Gastroesophageal sphincter (tissue), 3 donors: ENCODE measurements around the gene EHD3.

Experiments used
- EP300 ChIP-seq: sonication (generic); formaldehyde crosslinking; IDR thresholded peaks from one replicate; pipeline ENCODE4 v1.6.1; 2017; ENCODE audit warnings: antibody characterized with exemption, mild to moderate bottlenecking
- POLR2AphosphoS5 ChIP-seq: sonication (generic); formaldehyde crosslinking; IDR thresholded peaks from one replicate; pipeline ENCODE4 v1.6.1; 2017; ENCODE audit warnings: antibody characterized with exemption
- TF ChIP-seq, protein P1 (sequence below), 4 experiments: fragments of 200-600 bp in 2 of 4; fragments of 450-650 bp in 2 of 4; sonication (generic) in 1 of 4; IDR thresholded peaks; one replicate each; pipeline ENCODE4 v1.5.1; 2017 to 2019; ENCODE audit warnings: antibody characterized with exemption in 4 of 4, mild to moderate bottlenecking in 2 of 4, moderate library complexity in 2 of 4

GRCh38 chr2:31197166-31197565 lies 36.8 kb upstream of the EHD3 start:
- TF ChIP-seq, protein P1, sequence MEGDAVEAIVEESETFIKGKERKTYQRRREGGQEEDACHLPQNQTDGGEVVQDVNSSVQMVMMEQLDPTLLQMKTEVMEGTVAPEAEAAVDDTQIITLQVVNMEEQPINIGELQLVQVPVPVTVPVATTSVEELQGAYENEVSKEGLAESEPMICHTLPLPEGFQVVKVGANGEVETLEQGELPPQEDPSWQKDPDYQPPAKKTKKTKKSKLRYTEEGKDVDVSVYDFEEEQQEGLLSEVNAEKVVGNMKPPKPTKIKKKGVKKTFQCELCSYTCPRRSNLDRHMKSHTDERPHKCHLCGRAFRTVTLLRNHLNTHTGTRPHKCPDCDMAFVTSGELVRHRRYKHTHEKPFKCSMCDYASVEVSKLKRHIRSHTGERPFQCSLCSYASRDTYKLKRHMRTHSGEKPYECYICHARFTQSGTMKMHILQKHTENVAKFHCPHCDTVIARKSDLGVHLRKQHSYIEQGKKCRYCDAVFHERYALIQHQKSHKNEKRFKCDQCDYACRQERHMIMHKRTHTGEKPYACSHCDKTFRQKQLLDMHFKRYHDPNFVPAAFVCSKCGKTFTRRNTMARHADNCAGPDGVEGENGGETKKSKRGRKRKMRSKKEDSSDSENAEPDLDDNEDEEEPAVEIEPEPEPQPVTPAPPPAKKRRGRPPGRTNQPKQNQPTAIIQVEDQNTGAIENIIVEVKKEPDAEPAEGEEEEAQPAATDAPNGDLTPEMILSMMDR (IDR thresholded peaks at IDR 0.05): no peak
- TF ChIP-seq POLR2AphosphoS5 (no peak), EP300 (no peak)
